PC-3 (cell line): Measurements from ENCODE around the gene NFATC1. TPM values are rescaled to one million over a fixed set of nuclear protein-coding genes. Genes with fewer than 3 reads are reported as not detected.

Experiments used
- ATAC-seq: fragments of 200-7000 bp; cut with Tn5 transposase; 2 replicates; pipeline ENCODE4 v1.9.1; 2020; ENCODE audit warnings: mild to moderate bottlenecking, moderate library complexity
- BruUV-seq: library from RNA; stranded (reverse); fragments of 400-500 nt; replicated peaks from 2 replicates; lab custom pipeline; 2021; lab: Mats Ljungman, UMichigan
- CTCF ChIA-PET: fragments of 300-600 bp; sonication (Branson Sonifier 250); formaldehyde crosslinking; loops from one replicate; lab custom pipeline; 2022; ENCODE audit warnings: antibody characterized with exemption; lab: Charles Lee
- POLR2A ChIA-PET: fragments of 300-600 bp; sonication (Branson Sonifier 250); formaldehyde crosslinking; loops from one replicate; lab custom pipeline; 2022; ENCODE audit warnings: antibody characterized with exemption; ENCODE audit not compliant: unreplicated experiment; lab: Charles Lee
- DNase-seq: peaks from one replicate; pipeline ENCODE4 v3.0.0-alpha.2; 2015
- H2AFZ ChIP-seq: fragments of 300-600 bp; sonication (generic); 2 replicates; pipeline ENCODE4 v1.6.0; 2016; ENCODE audit warnings: antibody characterized with exemption, low read length
- H3F3A ChIP-seq: fragments of 300-600 bp; sonication (generic); one replicate; pipeline ENCODE4 v1.6.0; 2017; ENCODE audit warnings: antibody characterized with exemption, low read length, control low read depth, mild to moderate bottlenecking; ENCODE audit not compliant: unreplicated experiment
- H3K27ac ChIP-seq: fragments of 300-600 bp; sonication (generic); 2 replicates; pipeline ENCODE4 v1.5.1; 2016; ENCODE audit warnings: mild to moderate bottlenecking, low read length
- H3K27me3 ChIP-seq: fragments of 300-600 bp; sonication (generic); 2 replicates; pipeline ENCODE4 v1.6.1; 2016; ENCODE audit warnings: low read length, mixed read lengths
- H3K36me3 ChIP-seq: fragments of 300-600 bp; sonication (generic); 2 replicates; pipeline ENCODE4 v1.6.1; 2016; ENCODE audit warnings: low read depth, mixed run types, low read length, mixed read lengths
- H3K4me1 ChIP-seq: fragments of 300-600 bp; sonication (generic); 2 replicates; pipeline ENCODE4 v1.5.1; 2016; ENCODE audit warnings: low read length; ENCODE audit not compliant: insufficient read depth
- H3K4me2 ChIP-seq: fragments of 300-600 bp; sonication (generic); 2 replicates; pipeline ENCODE4 v1.6.0; 2016; ENCODE audit warnings: low read length
- H3K4me3 ChIP-seq: fragments of 300-600 bp; sonication (generic); 2 replicates; pipeline ENCODE4 v1.5.1; 2016; ENCODE audit warnings: mild to moderate bottlenecking, low read length, mixed read lengths
- H3K79me2 ChIP-seq: fragments of 300-600 bp; sonication (generic); 2 replicates; pipeline ENCODE4 v1.6.1; 2017; ENCODE audit warnings: low read length, mixed read lengths
- H3K9ac ChIP-seq: fragments of 300-600 bp; sonication (generic); 2 replicates; pipeline ENCODE4 v1.6.0; 2016; ENCODE audit warnings: mild to moderate bottlenecking, low read length
- H3K9me2 ChIP-seq: fragments of 300-600 bp; sonication (generic); replicated peaks from 2 replicates; pipeline ENCODE4 v1.6.1; 2016; ENCODE audit warnings: mixed run types, low read length, mixed read lengths
- H3K9me3 ChIP-seq: fragments of 300-600 bp; sonication (generic); 2 replicates; pipeline ENCODE4 v1.6.1; 2016; ENCODE audit warnings: low read length, mixed read lengths
- H4K20me1 ChIP-seq: fragments of 300-600 bp; sonication (generic); 2 replicates; pipeline ENCODE4 v1.6.1; 2016; ENCODE audit warnings: low read length, mixed read lengths
- CTCF ChIP-seq: fragments of 300-600 bp; sonication (generic); conservative IDR thresholded peaks from 2 replicates; pipeline ENCODE4 v1.5.1; 2017; ENCODE audit warnings: antibody characterized with exemption, low read depth, mild to moderate bottlenecking, low read length
- EZH2 ChIP-seq: fragments of 300-600 bp; sonication (generic); IDR thresholded peaks from one replicate; pipeline ENCODE4 v1.6.1; 2017; ENCODE audit warnings: antibody characterized with exemption, mild to moderate bottlenecking, low read length; ENCODE audit not compliant: unreplicated experiment
- EZH2phosphoT487 ChIP-seq: fragments of 300-600 bp; sonication (generic); IDR thresholded peaks from 2 replicates; pipeline ENCODE4 v1.6.1; 2018; ENCODE audit warnings: mild to moderate bottlenecking, antibody characterized with exemption, low read length, borderline replicate concordance
- intact Hi-C: fragments of 100-400 bp; cut with micrococcal nuclease; formaldehyde crosslinking; loops from 2 replicates; pipeline ENCODE4 v1.9.0; 2023
- total RNA-seq: library from RNA; depleted of rRNA; stranded (reverse); fragments of >200 nt; gene quantifications from 2 replicates; pipeline ENCODE4 v1.2.3, GENCODE V29; 2014

The NFATC1 gene
- total RNA-seq, 1 experiment from 2014 or later = 5.9 TPM

GRCh38 chr18:79574938-79575525 is 179.3 kb downstream of the NFATC1 start:
- TF ChIP-seq EZH2 (no peak), EZH2phosphoT487 (no peak), CTCF (no peak)
- no peaks in the 10 kb centered on the region for H4K20me1 ChIP-seq
- H3K79me2 ChIP-seq = no peaks in the 10 kb centered on the region
- H3K36me3 ChIP-seq = no peaks in the 10 kb centered on the region
- no peak overlapping the region for H3K9ac ChIP-seq
- no peak overlapping the region for H3K4me3 ChIP-seq
- no peaks in the 10 kb centered on the region for H3K9me2 ChIP-seq
- no peak overlapping the region for H3K27ac ChIP-seq
- H3K9me3 ChIP-seq = peaks cover 6% of the 10 kb centered on the region; the same call in 1 of the 2 replicates
- 0 out of 2 replicates have a peak, but pooled peaks cover 5% of the 10 kb centered on the region for H3K27me3 ChIP-seq
- H3K4me1 ChIP-seq = no peaks in the 10 kb centered on the region
- no peak overlapping the region for H3K4me2 ChIP-seq
- ChIA-PET POLR2A (no interaction called here), CTCF (no interaction called here)
- no TSS peak for BruUV-seq
- DNase-seq (no peak), ATAC-seq (no peak)
- no peak overlapping the region for H2AFZ ChIP-seq
- no peaks in the 10 kb centered on the region for H3F3A ChIP-seq
- intact Hi-C loops = no loop called here

- Histone ChIP-seq H3K9me3 (peaks cover 6% of the 10 kb centered on the region; the same call in 1 of the 2 replicates), H3K9me2 (no peaks in the 10 kb centered on the region), H3K27me3 (0 out of 2 replicates have a peak, but pooled peaks cover 5% of the 10 kb centered on the region), H3K36me3 (no peaks in the 10 kb centered on the region), H2AFZ (no peak overlapping the region), H3K79me2 (no peaks in the 10 kb centered on the region), H3K9ac (no peak overlapping the region), H3K4me3 (no peak overlapping the region), H3F3A (no peaks in the 10 kb centered on the region), H3K27ac (no peak overlapping the region), H3K4me2 (no peak overlapping the region), H4K20me1 (no peaks in the 10 kb centered on the region), H3K4me1 (no peaks in the 10 kb centered on the region)
- intact Hi-C loops = no loop called here
- no TSS peak for BruUV-seq
- DNase-seq = no peak
- no peak for TF ChIP-seq EZH2phosphoT487
- no peak for TF ChIP-seq CTCF
- no peak for TF ChIP-seq EZH2
- ChIA-PET POLR2A (no interaction called here), CTCF (no interaction called here)
- ATAC-seq = no peak
Observed at GRCh38 chr18:79575891-79576685, 180.4 kb downstream of the NFATC1 start.
